Ovary (tissue), 3 donors: ENCODE results near the gene TAOK2.

Experiments
- EP300 ChIP-seq: sonication (generic); formaldehyde crosslinking; IDR thresholded peaks from one replicate; pipeline ENCODE4 v1.6.1; 2017; ENCODE audit warnings: antibody characterized with exemption
- POLR2A ChIP-seq: fragments of 450-650 bp; IDR thresholded peaks from one replicate; pipeline ENCODE4 v1.6.1; 2017; ENCODE audit warnings: antibody characterized with exemption, mild to moderate bottlenecking, moderate library complexity
- TF ChIP-seq, protein P1 (sequence below), 3 donors: fragments of 450-650 bp in 2 of 3; fragments of 200-600 bp in 1 of 3; IDR thresholded peaks; one replicate each; pipeline versions ENCODE4 v1.5.1 to v1.8.0; 2016 to 2022; ENCODE audit warnings: antibody characterized with exemption in 3 of 3, mild to moderate bottlenecking in 1 of 3
- donor health status: DM: no; HTN: no; CAD: no.

DNA sequence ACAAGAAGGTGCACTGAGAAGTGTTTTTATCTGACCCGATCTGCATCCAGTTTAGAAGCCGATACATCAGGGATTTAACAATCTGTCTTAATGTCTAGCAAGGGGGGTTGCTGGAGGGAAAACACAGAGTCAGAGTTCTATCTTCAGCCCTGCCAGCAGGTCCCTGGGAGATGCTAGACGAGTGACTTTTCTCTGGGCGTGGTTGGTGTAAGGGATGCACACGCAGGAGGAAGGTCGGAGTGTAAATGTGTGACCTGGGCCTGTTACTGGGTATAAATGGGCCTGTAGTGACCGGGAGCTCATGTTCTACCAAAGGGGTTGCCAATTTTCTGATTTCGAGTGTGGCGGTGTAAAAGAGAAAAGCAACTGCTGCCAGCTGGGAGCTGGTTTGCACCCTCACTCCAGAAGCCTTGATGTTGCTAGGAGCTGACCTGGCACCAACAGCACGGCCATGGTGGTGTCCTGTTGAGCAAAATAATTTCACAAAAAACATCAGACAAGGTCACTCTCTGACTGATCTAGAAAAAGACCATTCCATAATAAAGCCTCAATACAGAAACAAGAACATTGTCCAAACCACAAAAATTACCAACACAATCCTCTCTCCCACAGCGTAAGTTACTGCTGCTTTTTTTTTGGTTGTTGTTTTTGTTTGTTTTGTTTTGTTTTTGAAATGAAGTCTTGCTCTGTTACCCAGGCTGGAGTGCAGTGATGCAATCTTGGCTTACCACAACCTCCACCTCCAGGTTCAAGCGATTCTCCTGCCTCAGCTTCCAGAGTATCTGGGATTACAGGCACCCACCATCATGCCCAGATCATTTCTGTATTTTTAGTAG, 46.4 kb upstream of the TAOK2 start:
- TF ChIP-seq, protein P1, sequence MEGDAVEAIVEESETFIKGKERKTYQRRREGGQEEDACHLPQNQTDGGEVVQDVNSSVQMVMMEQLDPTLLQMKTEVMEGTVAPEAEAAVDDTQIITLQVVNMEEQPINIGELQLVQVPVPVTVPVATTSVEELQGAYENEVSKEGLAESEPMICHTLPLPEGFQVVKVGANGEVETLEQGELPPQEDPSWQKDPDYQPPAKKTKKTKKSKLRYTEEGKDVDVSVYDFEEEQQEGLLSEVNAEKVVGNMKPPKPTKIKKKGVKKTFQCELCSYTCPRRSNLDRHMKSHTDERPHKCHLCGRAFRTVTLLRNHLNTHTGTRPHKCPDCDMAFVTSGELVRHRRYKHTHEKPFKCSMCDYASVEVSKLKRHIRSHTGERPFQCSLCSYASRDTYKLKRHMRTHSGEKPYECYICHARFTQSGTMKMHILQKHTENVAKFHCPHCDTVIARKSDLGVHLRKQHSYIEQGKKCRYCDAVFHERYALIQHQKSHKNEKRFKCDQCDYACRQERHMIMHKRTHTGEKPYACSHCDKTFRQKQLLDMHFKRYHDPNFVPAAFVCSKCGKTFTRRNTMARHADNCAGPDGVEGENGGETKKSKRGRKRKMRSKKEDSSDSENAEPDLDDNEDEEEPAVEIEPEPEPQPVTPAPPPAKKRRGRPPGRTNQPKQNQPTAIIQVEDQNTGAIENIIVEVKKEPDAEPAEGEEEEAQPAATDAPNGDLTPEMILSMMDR (IDR thresholded peaks at IDR 0.05) = no peak
- TF ChIP-seq POLR2A (no peak), EP300 (no peak)
